ENCODE data around the gene ZNF554. TPM values are rescaled to one million over a fixed set of nuclear protein-coding genes. Genes with fewer than 3 reads are reported as not detected.

The ZNF554 gene
- total and polyA plus RNA-seq, 12 donors, result 0.94 to 6.7 (median 4.7) TPM

DNA sequence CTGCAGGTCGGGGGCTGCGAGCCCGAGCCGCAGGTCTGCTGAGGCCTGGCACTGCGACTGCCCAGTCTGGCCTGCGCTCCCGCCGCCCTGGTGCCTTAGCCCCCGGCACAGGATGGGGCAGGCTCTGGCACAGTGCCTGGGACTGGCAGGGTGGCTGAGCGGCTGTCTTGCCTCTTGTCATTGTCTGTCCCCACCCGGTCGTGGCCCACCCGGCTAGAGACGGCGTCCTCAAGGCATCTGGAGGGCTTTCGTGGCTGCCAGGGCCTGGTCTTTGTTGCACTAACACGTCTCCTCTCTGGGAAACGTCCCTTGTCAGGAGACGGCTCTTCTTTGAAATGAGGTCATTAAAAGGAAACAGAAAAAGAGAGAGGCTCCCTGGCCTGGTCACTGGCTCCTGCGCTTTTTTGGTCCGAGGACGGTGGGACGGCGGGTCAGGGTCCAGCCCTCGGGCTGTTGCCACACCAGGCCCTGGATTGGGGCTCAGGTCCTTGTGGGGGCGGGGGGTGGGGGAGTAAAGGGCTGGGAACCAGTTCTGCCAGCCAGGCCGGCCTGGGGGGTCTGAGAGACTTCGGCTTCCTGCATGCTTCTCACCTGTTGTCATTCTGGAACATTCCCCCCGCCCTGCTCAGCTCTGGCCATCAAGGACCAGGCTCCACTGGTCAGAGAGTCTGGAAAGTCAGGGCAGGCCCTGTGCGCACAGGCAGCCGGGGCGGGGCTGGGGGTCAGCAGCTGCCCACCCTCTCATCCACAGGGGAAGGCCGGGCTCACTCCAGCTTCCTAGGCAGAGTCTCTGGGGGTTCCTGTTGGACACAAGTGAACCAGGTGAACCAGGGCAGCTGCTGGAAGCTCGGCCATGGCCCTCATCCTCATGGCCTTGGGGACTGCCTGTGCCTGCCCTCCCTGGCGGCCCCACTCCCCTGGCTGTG is 6.2 kb upstream of the ZNF554 start:
- H3K9me3 ChIP-seq, result no peaks in the 10 kb centered on the region
- TF ChIP-seq, protein P1, sequence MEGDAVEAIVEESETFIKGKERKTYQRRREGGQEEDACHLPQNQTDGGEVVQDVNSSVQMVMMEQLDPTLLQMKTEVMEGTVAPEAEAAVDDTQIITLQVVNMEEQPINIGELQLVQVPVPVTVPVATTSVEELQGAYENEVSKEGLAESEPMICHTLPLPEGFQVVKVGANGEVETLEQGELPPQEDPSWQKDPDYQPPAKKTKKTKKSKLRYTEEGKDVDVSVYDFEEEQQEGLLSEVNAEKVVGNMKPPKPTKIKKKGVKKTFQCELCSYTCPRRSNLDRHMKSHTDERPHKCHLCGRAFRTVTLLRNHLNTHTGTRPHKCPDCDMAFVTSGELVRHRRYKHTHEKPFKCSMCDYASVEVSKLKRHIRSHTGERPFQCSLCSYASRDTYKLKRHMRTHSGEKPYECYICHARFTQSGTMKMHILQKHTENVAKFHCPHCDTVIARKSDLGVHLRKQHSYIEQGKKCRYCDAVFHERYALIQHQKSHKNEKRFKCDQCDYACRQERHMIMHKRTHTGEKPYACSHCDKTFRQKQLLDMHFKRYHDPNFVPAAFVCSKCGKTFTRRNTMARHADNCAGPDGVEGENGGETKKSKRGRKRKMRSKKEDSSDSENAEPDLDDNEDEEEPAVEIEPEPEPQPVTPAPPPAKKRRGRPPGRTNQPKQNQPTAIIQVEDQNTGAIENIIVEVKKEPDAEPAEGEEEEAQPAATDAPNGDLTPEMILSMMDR (IDR thresholded peaks at IDR 0.05), result no peak
- intact Hi-C loops (cut with DNase I), result no loop called here
- WGBS, 2 donors, result 72 to 82% methylated on average over 35 of the region's 35 CpGs
- no peak overlapping the region for H3K27ac ChIP-seq
- no peak overlapping the region for H3K4me3 ChIP-seq
- DNase-seq (no peak), ATAC-seq (peak in 2 of 8 donors; percentile 5 to 34)
- H3K27me3 ChIP-seq, result no peaks in the 10 kb centered on the region
- no peaks in the 10 kb centered on the region for H3K4me1 ChIP-seq
- peaks cover 0 to 55% (median 14%) of the 10 kb centered on the region in 9 donors for H3K36me3 ChIP-seq

DNA sequence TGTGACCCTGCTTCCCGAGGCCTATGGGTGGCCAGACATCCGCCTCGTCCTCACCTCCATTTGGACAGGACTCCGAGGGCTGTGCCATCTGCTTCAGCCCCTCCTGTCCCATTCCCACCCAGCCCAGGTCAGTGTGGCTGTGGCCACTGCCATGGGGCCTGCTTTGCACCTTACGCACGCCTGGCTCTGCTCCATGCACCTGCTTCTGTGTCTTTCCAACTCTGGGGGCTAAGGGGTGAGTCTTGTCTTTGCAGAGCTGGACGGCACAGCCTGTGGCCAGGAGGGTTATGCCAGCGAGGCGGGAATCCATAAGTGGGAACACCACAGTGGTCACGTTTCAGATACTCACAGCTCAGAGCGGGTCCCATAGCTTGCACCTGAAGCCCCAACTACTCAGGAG is 5.2 kb upstream of the ZNF554 start:
- H3K4me1 ChIP-seq, result peaks cover 0 to 5% (median 0%) of the 10 kb centered on the region in 9 donors
- WGBS, 2 donors, result 97% methylated on average over 11 of the region's 11 CpGs
- ATAC-seq (no peak), DNase-seq (no peak)
- no peak overlapping the region for H3K4me3 ChIP-seq
- no peak overlapping the region for H3K27ac ChIP-seq
- no peaks in the 10 kb centered on the region for H3K27me3 ChIP-seq
- TF ChIP-seq, protein P1 (IDR thresholded peaks at IDR 0.05), result no peak
- H3K36me3 ChIP-seq, result peaks cover 0 to 46% (median 7%) of the 10 kb centered on the region in 9 donors
- intact Hi-C loops (cut with DNase I), result no loop called here
- no peaks in the 10 kb centered on the region for H3K9me3 ChIP-seq

DNA sequence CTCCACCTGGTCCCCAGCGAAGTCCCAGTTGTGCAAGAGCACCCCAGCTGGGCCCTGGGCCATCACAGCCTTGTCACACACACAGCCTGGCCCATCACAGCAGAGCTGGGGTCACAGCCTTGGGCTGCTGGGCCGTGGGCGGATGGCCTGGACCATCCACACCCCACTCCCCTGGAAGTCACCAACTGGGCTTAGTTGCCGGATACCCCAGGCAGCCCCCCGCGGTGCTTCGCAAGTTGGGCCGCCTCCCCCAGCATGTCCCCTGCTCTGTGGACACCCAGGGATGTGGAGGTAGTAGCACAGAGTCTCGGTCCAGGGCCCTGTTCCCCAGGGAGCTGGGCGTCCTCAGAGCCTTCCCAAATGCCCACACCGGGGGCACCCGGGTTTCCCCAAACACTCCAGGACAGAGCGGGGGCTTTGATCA is 4.5 kb upstream of the ZNF554 start:
- WGBS, 2 donors, result 90 to 92% methylated on average over 13 of the region's 13 CpGs
- intact Hi-C loops (cut with DNase I), result no loop called here
- no peak for DNase-seq
- ATAC-seq, result no peak
- TF ChIP-seq, protein P1 (IDR thresholded peaks at IDR 0.05), result no peak
- no peaks in the 10 kb centered on the region for H3K27me3 ChIP-seq
- no peak overlapping the region for H3K4me3 ChIP-seq
- peaks cover 0 to 8% (median under 1%) of the 10 kb centered on the region in 9 donors for H3K4me1 ChIP-seq
- H3K27ac ChIP-seq, result no peak overlapping the region
- H3K9me3 ChIP-seq, result no peaks in the 10 kb centered on the region
- peaks cover 0 to 38% (median 5%) of the 10 kb centered on the region in 9 donors for H3K36me3 ChIP-seq

DNA sequence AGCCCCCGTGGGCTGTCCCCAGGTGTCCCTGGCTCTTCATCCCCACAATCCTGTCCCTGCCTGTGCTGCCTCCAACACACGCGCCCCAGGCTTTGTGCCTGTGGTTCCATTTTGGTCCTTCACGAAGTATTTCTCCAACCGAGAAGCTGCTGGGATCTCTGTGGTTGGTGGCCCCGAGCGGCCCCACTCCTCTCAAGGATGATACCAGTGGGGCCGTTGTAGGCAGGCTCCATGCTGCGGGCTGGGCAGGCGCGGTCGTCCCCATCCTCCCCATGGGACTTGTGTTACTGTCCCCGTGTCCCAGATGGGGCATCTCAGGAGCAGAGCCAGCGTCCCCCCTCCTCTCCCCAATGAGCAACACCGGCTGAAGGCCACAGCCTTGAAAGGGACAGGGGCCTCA is 3.7 kb upstream of the ZNF554 start:
- ATAC-seq, result no peak
- Histone ChIP-seq H3K4me1 (peaks cover 0 to 15% (median 8%) of the 10 kb centered on the region in 9 donors), H3K27ac (no peak overlapping the region), H3K27me3 (no peaks in the 10 kb centered on the region), H3K9me3 (no peaks in the 10 kb centered on the region), H3K36me3 (peaks cover 0 to 31% (median 2%) of the 10 kb centered on the region in 9 donors), H3K4me3 (no peak overlapping the region)
- DNase-seq, result no peak
- TF ChIP-seq, protein P1 (IDR thresholded peaks at IDR 0.05), result no peak
- intact Hi-C loops (cut with DNase I), result no loop called here
- WGBS, 2 donors, result 84 to 87% methylated on average over 15 of the region's 15 CpGs
